GM18498 (cell line): ENCODE data around the gene DBET.
"Not testable (repeated sequence)": the region's sequence is repeated elsewhere in the genome, so short reads cannot be mapped to it uniquely, and the experiment has no call there.

ENCODE experiments used
- ATAC-seq: cut with Tn5 transposase; IDR thresholded peaks from one replicate; pipeline ENCODE4 v1.9.1; 2021; ENCODE audit warnings: mild to moderate bottlenecking, moderate library complexity; ENCODE audit not compliant: unreplicated experiment

DBET gene

DNA sequence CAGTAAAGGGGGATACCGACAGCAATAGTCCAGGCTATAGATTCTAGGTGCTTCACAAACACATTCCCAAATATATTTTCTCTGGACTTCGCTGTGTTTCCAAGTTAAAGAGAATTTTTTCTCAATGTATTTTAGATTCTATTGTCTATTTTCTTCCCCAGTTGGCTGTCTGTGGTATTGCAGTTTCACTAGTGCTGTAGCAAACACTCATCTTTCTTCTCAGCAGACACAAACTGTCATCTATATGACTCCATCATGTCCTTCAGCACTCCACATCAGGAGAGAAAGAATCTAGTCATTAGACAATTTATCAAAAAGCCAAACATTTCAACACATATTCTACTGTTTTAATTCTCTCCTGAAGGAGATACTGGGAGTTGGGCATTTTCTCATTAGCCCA, at the start of gene DBET:
TSS of gene DBET (plus strand) at position 161 of the 400 bp plus-strand sequence.
- not testable (repeated sequence) for ATAC-seq

- ATAC-seq: peak; percentile 79
Measured at GRCh38 chr4:190014771-190015537, 49.3 kb upstream of the DBET start.

- no peak for ATAC-seq
Measured at GRCh38 chr4:190015538-190016368, 48.5 kb upstream of the DBET start.

- ATAC-seq: no peak
Measured at GRCh38 chr4:190016369-190017289, 47.7 kb upstream of the DBET start.

DNA sequence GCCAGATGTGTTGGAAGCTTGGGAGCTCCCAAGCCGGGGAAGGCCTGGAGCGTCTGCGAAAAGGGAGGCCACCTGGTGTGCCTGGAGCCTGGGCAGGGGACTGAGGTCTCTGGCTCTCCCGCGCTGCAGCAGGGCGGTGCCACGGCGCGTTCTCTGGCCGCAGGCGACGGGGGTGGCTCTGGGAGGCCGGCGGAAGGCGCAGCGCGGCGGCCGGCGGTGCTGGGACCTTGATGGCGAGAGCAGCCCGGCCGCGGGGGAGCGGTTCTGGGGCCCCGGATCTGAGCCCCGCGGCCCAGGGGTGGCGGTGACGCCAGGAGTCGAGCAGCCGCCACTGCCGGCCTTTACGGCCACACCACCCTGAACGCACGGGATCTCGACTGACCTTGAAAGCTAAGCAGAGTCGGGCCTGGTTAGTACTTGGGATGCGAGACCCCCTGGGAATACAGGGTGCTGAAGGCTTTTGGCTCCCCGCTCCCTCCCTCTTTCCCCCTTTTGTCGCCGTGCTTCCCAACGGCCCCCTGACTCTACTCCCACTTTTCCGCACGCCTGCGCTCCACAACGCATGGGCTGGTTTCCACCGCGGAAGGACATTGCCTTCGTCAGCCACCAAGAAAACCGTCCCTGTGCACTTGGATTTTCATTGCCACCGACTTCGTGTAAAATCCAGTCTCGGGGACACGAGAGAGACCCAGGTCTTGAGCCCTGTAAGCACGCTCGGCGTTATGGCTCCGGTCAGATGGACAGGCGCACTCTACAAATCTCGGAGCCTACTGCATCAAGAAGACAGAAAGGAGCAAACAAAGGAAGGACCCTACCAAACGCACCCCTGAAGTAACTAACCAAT, 46.7 kb upstream of the DBET start:
- ATAC-seq: no peak

DNA sequence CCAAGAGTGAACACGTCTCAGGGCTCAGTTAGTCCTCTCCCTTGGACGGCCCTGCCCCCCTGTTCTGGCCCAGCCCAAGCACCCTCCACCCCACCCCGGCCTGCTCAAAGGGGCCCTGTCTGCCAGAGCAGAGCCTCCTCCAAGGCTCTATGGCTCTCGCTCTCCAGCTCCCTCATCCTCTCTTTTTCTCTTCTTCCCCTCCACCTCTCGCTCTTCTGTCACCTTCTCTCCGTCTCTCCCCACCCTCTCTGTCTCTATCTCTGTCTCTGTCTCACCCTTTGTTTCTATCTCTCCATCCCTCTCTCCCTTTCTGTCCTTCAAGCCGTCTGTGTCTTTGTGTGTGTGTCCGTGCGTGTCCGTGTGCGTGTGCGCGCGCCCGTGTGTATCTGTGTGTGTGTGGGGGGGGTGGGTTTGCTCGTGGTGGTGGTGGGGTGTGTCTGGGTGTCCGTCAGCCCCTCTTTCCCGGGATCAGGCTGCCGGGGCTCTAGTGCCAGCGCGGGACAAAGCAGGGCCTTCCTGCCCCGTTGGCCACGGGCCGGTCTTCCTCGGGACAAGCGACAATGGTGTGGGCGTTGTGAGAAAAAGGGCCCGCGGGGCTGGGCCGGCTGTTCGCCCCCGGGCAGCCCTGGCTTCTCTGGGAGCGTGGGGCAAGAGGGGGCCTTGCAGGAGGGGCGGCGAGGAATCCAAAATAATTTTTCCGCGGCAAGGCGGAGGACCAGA, 45.9 kb upstream of the DBET start:
- ATAC-seq: no peak

DNA sequence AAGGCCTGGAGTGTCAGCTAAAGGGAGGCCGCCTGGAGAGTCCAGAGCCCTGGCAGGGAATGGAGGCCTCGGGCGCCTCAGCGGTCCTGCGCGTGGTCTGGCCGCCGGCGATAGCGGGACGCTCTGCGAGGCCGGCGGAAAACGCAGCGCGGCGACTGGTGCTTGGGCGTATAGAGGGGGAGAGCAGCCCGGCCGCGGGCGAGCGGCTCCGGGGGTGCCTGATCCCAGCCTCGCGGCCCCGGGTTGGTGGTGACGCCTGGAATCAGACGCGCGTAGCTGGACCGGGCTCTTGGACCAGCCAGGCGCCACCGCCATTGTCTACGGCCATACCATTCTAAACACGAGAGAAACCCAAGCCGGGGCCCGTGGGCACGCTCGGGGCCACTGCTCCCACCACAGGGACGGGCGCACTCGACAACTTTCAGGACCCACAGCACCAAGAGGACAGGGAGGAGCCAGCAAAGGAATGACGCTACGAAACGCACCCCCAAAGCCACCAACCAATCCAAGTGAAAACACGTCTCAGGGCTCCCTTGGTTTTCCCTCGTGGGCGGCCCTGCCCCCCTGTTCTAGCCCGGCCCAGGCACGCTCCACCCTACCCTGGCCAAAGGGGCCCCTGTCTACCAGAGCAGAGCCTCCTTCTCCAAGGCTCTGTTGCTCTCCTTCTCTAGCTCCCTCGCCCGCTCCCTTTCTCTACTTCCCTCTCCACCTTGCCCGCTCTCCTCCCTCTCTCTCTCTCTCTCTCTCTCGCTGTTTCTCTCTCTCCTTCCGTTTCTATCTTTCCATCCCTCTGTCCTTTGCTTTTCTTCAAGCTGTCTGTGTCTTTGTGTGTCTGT, 45.1 kb upstream of the DBET start:
- no peak for ATAC-seq

- not testable (repeated sequence) for ATAC-seq
Measured at GRCh38 chr4:190019859-190020463, 44.3 kb upstream of the DBET start.

GRCh38 chr4:190020790-190021717, 43.2 kb upstream of the DBET start:
- no peak for ATAC-seq

DNA sequence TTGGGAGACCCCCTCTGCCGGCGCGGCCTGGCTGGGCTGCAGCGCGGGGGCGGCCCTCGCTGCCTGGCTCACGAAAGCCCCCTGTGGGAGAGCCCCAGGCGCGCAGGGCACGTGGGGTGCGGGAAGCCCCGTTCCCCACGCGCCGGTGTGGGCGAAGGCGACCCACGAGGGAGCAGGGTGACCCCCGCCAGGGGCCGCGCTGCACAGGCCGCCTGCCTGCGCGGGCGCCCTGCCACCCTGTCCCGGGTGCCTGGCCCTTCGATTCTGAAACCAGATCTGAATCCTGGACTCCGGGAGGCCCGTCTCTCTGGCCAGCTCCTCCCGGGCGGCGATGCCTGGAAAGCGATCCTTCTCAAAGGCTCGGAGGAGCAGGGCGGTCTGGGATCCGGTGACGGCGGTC, 42.3 kb upstream of the DBET start:
- ATAC-seq: not testable (repeated sequence)

- ATAC-seq: peak; percentile 58
Measured at GRCh38 chr4:190022614-190023281, 41.6 kb upstream of the DBET start.

- not testable (repeated sequence) for ATAC-seq
Measured at GRCh38 chr4:190027156-190027555, 37.1 kb upstream of the DBET start, which contains the start of gene FRG2. Gene FRG2, minus strand, starts transcription at chr4:190027256. Its CDS starts 52 bp downstream, at chr4:190027204.

DNA sequence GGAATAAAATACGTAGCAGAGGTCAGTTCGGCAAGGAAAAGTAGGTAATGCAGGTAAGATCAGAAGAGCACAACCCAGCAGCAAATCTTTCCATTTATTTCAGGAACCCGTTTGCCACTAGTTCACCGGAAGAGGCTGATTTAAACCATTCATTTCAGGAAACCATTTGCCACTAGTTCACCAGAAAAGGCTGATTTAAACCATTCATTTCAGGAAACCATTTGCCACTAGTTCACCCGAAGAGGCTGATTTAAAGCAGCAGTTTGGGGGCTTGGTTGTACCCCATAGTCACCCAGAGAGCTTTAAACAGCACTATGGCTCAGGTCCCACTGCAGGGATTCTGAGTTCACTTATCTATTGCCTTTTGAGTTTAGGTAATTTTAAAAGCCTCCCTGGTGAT, 33.0 kb upstream of the DBET start:
- ATAC-seq: not testable (repeated sequence)

GRCh38 chr4:190037704-190038388, 26.5 kb upstream of the DBET start:
- ATAC-seq: peak; percentile 65

DNA sequence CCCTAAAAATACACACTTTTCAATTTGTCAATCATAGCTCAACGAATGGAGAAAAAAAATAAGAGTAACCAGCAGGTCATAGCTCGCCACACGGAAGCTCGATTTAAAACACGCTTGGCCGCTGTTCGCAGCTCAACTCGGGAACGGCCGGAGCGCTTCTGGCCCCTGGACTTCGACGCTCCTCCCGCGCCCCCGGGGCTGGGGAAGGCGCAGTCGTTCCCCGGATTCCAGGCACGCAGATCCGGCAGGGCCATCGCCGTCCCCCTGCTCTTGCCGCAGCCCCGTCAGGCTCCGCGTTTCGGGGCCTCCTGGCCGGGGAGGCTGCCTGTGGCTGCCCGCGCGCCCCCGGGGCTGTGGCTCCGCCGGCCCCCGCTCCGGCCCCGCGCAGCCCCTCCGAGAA, 23.4 kb upstream of the DBET start:
- ATAC-seq: not testable (repeated sequence)

DNA sequence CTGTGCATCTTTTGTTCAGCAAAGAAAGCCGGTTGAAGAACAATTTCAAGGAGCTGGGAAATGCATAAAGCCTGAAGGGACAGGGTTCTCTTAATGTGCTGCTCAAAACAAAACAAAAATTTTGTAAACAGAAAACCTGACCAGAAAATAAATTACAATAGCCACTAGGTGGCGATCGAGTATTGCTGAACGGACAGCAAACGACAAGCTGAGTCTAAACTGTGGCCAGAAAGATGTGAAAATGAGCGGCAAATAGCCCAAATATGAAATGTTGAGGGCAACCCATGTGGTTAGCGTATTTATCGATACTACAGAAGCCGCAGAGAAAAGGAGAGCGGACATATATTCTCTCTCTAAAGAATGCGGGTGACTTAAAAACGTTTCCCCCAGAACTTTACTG, 16.7 kb upstream of the DBET start:
- not testable (repeated sequence) for ATAC-seq
